Occipital lobe (tissue), 2 donors: Measurements from ENCODE around the gene DCP1B. TPM values are rescaled to one million over a fixed set of nuclear protein-coding genes. Genes with fewer than 3 reads are reported as not detected.

Source experiments
- DNase-seq: peaks from one replicate; lab custom pipeline; 2025; lab: John Stamatoyannopoulos, UW
- total RNA-seq: library from RNA; depleted of rRNA; stranded (reverse); fragments of >200 nt; gene quantifications from one replicate; pipeline ENCODE4 v1.2.3, GENCODE V29; 2014

DCP1B gene
- total RNA-seq: 8.9 TPM

GRCh38 chr12:2004113-2004929 lies at the start of gene DCP1B:
Gene DCP1B (minus strand): TSS chr12:2004457. CDS start chr12:2004431, 26 bp downstream.
- peak; percentile 97 for DNase-seq

GRCh38 chr12:2053691-2054090 lies 49.4 kb upstream of the DCP1B start:
- DNase-seq: no peak

DNA sequence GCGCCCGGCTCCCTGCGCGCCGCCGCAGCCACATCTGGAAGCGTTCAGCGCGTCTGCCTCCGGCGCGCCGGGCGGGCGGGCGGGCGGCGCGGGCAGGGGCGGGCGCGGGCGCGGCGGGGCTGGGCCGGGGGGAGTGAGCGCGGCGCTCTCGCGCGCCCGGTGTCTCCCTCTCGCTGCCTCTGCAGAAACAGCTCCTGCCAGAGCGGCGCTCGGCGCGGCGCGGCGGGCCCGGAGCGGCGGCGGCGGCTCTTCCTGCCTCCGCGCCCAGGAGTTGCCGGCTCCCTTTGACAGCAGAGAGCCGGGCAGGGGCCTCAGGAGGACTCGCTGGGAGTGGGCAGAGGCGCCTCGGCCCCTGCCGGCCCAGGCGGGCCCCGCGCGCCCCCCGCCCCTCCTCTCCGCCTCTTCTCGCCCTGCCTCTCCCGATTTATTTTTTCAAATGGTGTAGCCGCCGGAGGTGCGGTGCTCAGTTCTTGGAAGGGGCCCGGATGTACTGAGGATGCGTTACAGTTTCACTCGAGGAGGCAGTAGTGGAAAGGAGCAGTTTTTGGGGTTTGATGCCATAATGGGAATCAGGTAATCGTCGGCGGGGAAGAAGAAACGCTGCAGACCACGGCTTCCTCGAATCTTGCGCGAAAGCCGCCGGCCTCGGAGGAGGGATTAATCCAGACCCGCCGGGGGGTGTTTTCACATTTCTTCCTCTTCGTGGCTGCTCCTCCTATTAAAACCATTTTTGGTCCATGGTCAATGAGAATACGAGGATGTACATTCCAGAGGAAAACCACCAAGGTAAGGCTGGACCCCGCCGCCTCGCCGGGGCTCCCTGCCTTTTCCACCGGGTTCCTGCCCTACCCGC lies 48.8 kb upstream of the DCP1B start, which contains the start of gene CACNA1C:
Gene CACNA1C (plus strand): TSS at position 162 of the 853 bp plus-strand sequence. CDS start 576 bp downstream, at position 738.
- peak; percentile 69 for DNase-seq

DNA sequence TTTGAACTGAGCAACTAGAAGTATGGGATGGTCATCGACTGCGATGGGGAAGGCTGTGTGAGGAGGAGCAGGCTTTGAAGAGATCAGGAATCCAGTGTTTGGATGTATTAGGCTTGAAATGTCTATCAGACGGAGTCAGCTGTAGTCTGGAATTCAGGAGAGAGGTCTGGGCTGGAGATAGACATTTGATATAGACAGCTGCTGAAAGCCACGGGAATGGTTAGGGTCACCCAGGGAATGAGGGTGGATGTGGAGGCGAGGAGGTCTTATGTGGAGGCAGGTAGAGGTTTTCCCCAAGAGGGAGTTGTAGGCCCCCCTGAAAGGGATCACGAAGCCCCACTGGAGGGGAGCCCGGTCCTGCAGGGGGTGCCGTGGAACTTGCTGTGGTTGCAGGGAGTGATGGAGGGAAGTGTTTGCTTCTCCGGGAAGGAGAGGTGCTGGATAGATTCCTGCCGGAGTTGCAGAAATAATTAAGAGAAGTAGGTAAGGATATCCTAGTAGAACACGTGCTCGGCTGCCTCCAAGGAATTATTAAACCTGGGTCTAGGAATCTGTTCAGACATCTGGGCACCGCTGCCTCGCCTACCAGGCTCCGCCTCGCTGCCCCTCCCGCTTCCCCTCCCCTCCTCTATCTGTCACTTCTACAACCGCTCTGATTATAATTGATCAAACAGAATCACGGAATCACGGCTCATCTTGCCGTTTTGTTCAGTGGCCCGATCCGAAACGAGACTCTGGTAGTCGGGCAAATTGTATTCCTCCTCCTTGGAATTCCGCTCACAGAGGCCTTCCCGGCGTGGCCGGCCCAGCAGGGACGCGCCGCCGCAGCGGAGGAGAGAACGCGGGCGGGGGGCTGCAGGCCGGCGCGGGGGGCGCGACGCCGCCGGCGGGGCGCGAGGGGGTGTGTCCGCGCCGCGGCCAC lies 47.7 kb upstream of the DCP1B start:
- DNase-seq: no peak

GRCh38 chr12:2049604-2050540 lies 45.6 kb upstream of the DCP1B start:
- no peak for DNase-seq

DNA sequence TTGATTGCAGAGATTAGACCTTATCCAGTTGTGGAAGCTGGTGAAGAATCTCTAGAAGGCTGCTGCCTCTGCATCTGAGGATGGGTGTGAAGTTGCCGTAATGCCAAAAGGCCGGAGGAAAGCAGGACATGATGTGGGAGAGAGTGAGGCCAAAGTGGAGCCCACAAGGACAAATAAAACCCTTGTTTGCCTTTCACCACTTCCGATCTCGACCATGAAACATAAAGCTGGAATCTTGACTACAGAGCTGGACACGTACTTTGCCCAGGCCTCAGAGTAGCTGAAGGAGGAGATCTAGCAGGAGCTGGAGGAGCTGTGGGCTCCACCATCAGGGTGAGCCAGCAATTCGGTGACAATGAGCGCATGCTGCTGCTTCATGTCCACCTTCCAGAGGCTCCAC lies 43.5 kb upstream of the DCP1B start:
- DNase-seq: no peak

DNA sequence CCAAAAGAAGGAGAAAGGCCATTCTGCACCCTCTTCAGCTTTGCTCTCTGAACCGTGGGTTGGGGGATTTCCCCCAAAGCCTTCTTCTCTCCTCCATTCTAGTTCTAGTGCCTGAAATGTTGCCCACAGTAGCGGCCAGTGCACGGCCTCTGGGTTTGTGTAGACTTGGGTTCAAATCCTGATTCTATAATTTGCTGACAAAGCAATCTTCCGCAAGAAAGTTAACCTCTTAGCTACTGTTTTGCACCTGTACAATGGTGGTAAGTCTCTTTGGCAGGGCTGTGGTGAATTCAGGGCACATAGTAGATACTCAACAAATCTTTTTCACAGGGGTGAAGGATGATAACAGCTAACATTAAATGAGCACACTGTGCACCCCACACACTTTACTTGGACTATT lies 42.7 kb upstream of the DCP1B start:
- no peak for DNase-seq

GRCh38 chr12:2044165-2044564 lies 39.9 kb upstream of the DCP1B start:
- no peak for DNase-seq

- no peak for DNase-seq
These were observed 38.8 kb upstream of the DCP1B start for GRCh38 chr12:2043054-2043453.

- DNase-seq: no peak
These were observed 34.8 kb upstream of the DCP1B start for GRCh38 chr12:2039034-2039433.

DNA sequence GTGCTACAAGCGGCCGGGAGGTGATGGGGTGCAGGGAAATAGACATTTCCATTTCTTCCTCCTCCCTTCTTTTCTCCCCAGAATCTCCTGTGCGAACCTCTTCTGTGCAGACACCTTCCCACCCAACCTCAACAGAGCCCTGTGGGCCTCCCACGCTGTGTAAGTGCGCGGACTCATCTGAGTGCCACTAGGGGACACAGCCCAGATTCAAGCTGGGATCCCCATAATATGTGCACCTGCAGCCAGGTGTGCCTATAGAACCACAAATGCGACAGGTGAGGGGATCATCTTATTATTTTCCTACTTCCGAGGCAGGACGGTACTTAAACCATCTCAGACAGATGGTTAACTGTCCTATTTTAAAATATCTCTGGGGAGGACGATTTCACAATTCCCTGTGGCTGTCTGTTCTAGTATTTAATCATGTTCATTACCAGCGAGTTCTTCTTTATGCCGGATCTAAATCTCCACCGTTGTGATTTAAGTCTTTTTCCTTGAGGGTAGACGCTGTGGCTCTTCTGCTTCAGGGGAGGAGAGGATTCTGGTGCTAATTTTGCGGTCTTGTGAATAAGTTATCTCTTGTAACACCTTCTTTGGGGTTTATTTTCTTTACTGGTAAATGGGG lies 31.3 kb upstream of the DCP1B start:
- DNase-seq: no peak

DNA sequence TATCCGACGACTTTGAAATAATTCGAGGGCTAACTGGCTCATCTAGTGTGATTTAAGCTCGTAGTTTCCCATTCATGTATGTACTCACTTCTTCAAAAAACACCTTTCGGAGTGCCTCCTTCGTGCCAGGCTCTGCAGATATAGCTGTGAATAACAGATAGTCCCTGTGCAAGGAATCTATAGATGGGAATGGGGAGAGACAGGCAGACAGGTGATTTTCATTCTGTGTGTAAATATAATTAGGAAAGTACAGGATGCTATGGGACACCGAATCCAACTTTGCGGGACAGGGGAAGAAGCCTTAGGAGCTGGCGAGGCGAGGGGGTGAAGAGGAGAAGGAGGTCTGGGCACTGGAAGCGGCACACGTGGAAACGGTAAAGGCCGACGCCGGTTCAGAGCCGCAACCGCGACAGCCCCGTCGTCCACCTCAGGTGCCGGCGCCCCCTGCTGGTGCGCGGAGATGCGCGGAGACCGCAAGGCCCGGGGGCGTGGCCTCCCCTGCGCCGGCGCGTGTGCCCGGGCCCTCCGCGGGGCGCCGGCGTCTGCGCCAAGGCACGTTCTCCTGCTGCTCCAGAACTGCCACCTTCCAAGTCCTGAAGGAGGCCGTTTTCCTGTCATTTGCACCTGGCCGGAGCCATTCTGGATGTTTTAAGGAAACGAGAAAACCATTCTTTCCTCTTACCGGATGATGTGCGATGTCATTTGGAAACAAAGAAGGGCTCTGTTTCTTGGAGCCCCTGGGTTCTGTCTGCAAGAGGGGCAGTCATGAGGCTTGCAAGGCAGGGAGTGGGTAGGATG lies 30.6 kb upstream of the DCP1B start:
- DNase-seq: peak; percentile 72

DNA sequence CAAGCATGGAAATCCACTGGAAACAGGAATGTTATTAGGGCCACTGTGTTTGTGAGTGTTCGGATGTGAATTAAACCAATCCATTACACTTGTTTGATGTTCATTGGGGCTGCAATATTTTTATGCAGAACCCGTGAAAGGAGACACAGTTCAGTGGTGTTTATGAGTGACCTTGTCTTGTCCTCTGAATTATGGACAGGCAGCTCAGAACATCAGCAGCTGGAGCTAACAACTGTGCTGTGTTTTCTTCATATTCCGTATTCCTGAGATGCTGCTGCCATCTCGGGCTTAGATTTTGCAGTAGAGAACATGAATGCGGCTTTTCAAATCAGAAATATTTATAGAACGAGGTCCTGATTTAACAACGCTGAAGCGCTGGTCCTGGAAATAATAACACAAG lies 28.2 kb upstream of the DCP1B start:
- DNase-seq: no peak

DNA sequence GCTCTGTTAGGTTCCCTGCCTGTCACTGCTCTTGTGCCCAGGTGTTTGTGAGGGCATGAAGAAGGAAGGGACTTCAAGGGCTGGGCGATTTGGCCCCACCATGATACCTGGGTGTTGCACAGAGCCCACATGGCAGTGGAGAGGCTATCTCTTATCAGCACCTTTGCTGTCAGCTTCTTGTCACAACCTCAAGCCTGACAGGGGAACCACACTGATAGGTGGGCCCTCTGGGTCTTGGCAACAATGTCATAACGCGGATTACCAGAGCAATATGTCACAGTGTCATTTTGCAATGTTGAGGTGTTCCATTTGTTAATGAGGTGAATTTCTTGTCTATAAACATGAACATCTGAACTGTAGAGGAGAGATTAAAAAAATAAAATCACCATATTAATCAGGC lies 25.6 kb upstream of the DCP1B start:
- no peak for DNase-seq

GRCh38 chr12:2027351-2027750 lies 23.1 kb upstream of the DCP1B start:
- DNase-seq: no peak

DNA sequence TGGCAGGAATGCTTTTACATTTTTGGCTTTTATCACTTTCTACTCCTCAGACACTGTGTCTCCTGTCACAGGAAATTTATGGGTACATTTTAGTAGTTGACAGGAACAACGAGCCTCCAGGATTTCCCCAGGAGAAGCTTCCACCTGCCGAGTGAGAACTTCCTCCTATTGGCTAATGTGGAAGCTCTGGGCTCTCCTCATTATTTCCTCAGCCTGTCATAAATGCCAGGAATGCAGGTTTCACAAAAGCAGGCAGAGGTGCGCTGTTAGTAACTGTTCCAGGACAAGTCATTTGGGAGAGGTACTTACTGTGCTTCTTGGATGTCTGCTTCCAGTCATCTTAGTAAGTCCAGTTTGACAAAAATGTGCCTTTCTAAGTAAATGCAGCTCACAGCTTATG lies 19.1 kb upstream of the DCP1B start:
- DNase-seq: no peak

GRCh38 chr12:2020511-2020910 lies 16.3 kb upstream of the DCP1B start:
- DNase-seq: no peak

- DNase-seq: no peak
These were observed 14.9 kb upstream of the DCP1B start for GRCh38 chr12:2019126-2019525.

- DNase-seq: no peak
These were observed 14.1 kb upstream of the DCP1B start for GRCh38 chr12:2018391-2018790.
